Central memory CD4-positive, alpha-beta T cell (primary cell): Measurements from ENCODE around the gene CSN3.

ENCODE experiments used
- DNase-seq: peaks from one replicate; pipeline ENCODE4 v3.0.0; 2022

Gene CSN3

DNA sequence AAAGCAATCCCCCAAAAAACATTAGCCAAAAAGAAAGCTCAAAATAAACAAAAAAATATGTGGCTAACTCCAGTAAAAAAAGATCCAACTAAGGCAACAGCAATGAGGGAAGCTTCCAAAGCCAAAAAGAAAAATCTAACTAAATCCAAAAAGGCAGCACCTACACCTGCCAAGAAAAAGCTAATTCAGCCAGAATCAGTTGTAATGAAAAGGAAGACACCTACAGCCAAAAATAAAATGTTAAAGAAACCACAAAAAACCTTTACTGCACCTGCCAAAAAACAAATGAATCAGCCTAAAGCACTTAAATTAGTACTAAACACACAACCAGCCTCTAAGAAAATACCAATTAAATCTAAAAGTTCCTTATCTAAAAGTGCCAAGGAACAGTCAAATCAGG is 55.2 kb downstream of the CSN3 start:
- no peak for DNase-seq

DNA sequence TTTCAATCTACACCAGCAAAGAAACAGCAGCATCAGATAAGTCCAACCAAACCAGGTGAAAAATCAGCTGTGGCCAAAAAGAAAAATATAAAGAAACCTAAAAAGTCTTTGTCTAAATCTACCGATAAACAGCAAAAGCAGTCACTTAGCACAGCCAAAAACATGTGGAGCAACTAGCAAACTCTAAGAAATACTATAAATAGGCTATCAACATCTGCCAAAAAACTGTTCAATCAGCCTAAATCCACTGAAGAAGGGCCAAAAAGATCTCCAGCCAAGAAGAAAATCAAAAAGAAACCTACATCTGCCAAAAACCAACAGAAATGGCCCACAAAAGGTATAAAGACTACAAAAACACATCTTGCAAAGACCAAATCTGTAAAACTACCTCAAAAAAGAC is 55.7 kb downstream of the CSN3 start:
- no peak for DNase-seq

DNA sequence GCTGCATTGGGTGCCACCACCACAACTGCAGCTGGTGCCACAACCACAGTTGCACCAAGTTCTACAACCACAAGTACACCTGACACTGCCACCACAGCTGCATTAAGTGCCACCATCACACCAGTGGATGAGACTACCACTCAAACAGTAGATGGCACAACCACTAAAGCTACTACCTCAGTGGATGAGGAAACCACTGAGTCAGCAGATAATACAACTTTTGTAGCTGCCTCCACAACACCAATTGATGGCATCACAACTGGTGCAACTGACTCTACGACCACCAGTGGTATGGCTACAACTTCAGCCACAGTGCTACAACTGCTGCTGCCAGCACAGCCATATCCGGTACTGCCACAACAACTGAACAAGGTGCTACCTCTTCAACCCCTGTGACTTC is 57.2 kb downstream of the CSN3 start:
- no peak for DNase-seq

DNA sequence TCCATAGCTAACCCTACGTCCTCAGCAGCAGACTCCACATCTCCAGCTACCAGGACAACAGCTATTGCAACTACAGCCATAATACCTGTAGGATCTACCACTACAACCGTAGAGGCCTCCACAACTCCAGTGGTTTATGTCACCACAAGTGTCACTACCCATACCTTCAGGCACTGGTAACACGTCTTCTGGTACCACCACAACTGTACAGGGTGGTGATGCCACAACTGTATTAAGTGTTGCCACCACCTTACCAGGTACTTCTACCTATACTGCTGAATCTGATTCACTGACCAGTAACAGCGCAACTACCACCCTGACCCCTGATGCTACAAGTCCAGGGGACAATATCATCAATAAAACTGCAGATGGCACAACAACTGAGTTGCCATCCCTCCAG is 57.8 kb downstream of the CSN3 start:
- no peak for DNase-seq
